ENCODE measurements around the gene TJP2.

The TJP2 gene

GRCh38 chr9:69173891-69174615 is at the start of gene TJP2:
TJP2 (plus strand) TSS chr9:69174277; CDS start chr9:69174373, 96 bp downstream.
- peak; percentile 62 to 64 for DNase-seq

- DNase-seq: peak in 1 of 2 donors; percentile 13
Observed at GRCh38 chr9:69130456-69131441, 43.3 kb upstream of the TJP2 start.

- peak in 1 of 2 donors; percentile 36 for DNase-seq
Observed at GRCh38 chr9:69131682-69132081, 42.4 kb upstream of the TJP2 start.

GRCh38 chr9:69132361-69132760 is 41.7 kb upstream of the TJP2 start:
- no peak for DNase-seq

- DNase-seq: no peak
Observed at GRCh38 chr9:69134412-69134811, 39.7 kb upstream of the TJP2 start.

- DNase-seq: no peak
Observed at GRCh38 chr9:69136185-69136584, 37.9 kb upstream of the TJP2 start.

- no peak for DNase-seq
Observed at GRCh38 chr9:69136779-69137178, 37.3 kb upstream of the TJP2 start.

GRCh38 chr9:69137311-69137710 is 36.8 kb upstream of the TJP2 start:
- DNase-seq: no peak

- no peak for DNase-seq
Observed at GRCh38 chr9:69139596-69139995, 34.5 kb upstream of the TJP2 start.

GRCh38 chr9:69140123-69140735 is 33.8 kb upstream of the TJP2 start:
- no peak for DNase-seq

GRCh38 chr9:69141851-69142250 is 32.2 kb upstream of the TJP2 start:
- no peak for DNase-seq

GRCh38 chr9:69143291-69143690 is 30.8 kb upstream of the TJP2 start:
- no peak for DNase-seq

- no peak for DNase-seq
Observed at GRCh38 chr9:69145144-69145715, 28.8 kb upstream of the TJP2 start.

GRCh38 chr9:69147041-69147834 is 26.8 kb upstream of the TJP2 start:
- no peak for DNase-seq

- DNase-seq: no peak
Observed at GRCh38 chr9:69149321-69149807, 24.7 kb upstream of the TJP2 start.

- DNase-seq: no peak
Observed at GRCh38 chr9:69151506-69151905, 22.6 kb upstream of the TJP2 start.

GRCh38 chr9:69153707-69154521 is 20.2 kb upstream of the TJP2 start:
- no peak for DNase-seq

- DNase-seq: no peak
Observed at GRCh38 chr9:69155341-69156030, 18.6 kb upstream of the TJP2 start.

GRCh38 chr9:69157751-69158466 is 16.2 kb upstream of the TJP2 start:
- DNase-seq: no peak

- no peak for DNase-seq
Observed at GRCh38 chr9:69158471-69158870, 15.6 kb upstream of the TJP2 start.

Measured in inflammatory macrophage treated with lipopolysaccharide for 1 hour (primary cell).